MM.1S (cell line): ENCODE results near the gene CYFIP1.

Experiments used
- CTCF ChIP-seq: fragments of 300-600 bp; sonication (generic); IDR thresholded peaks from 2 replicates; pipeline ENCODE4 v1.5.1; 2016; ENCODE audit warnings: antibody characterized with exemption, low read length, mixed read lengths
- EZH2 ChIP-seq: fragments of 300-600 bp; sonication (generic); optimal IDR thresholded peaks from 2 replicates; pipeline ENCODE3; 2017; ENCODE audit warnings: low read depth, mild to moderate bottlenecking, antibody characterized with exemption, low read length, mixed read lengths

DNA sequence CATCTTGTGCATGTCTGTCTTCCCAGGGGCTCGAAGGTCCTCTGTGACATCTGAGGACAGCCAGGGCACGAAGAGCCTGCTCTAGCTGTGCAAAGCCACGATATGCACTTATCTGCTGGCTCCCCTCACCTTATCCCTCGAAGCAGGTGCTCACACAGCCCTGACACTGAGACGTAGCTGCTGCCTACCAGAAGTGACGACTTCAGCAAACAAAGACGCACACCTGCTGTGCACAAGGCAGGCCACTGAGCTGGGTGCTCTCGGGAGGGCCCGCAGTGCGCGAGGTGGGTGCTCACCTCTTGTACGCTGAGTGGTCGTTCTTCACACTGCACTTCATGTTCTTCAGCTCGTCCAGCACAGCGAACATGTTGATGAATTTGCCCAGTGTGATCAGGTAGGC lies 37.3 kb downstream of the CYFIP1 start:
- TF ChIP-seq CTCF (no peak), EZH2 (no peak)
